Measurements from ENCODE around the gene PGRMC2. TPM values are rescaled to one million over a fixed set of nuclear protein-coding genes. Genes with fewer than 3 reads are reported as not detected.
A peak's percentile ranks its signal among the peaks of the same experiment; 100 is the strongest.

PGRMC2 gene
- total and polyA plus RNA-seq, 2 of the 8 experiments (the other 6 are each of a cell fraction or from before 2014, with no cell fraction given): 9.5 to 85.3 TPM

- WGBS, 2 experiments (ENCODE audit: extremely low coverage in 1 of 2, insufficient coverage in 1 of 2, insufficient read length in 1 of 2, insufficient replicate concordance in 2 of 2, low coverage in 1 of 2, low lambda C conversion rate in 2 of 2, missing lambda C conversion rate in 1 of 2): 88% methylated on average over 1 of the region's 1 CpG; no CpG with 5 or more reads in 1 of the 2 experiments
- Histone ChIP-seq H2BK5ac (ENCODE audit: low read depth, low read length) (no peak overlapping the region), H3K27ac (ENCODE audit: low read depth, low read length) (no peak overlapping the region), H3K4me1 (replicated peaks in 1 of 4; ENCODE audit: control insufficient read depth in 3 of 4, insufficient read depth in 4 of 4, low read length in 3 of 4) (peaks cover 0 to 4% (median 2%) of the 10 kb centered on the region in 4 experiments; a peak in 2 of 7 replicates), H4K8ac (ENCODE audit: extremely low read depth, insufficient read depth, low read length) (no peak overlapping the region), H3K4me3 (ENCODE audit: extremely low read depth in 1 of 4, insufficient read depth in 2 of 4, low read depth in 3 of 4, low read length in 4 of 4) (no peak overlapping the region), H2BK20ac (ENCODE audit: low read length) (0 out of 2 replicates have a peak overlapping the region, but pooled peaks have one; percentile 22), H4K5ac (ENCODE audit: insufficient read length, low read depth, low read length) (no peak overlapping the region), H3K9me3 (ENCODE audit: insufficient read depth in 2 of 2, low read depth in 1 of 2, low read length in 1 of 2) (no peaks in the 10 kb centered on the region), H3K56ac (replicated peaks; ENCODE audit: insufficient read length, low read depth, low read length) (no peak overlapping the region), H4K91ac (replicated peaks; ENCODE audit: insufficient read length, low read length) (no peak overlapping the region), H3K79me2 (ENCODE audit: control insufficient read depth in 1 of 2, insufficient read depth in 2 of 2, low read length in 2 of 2) (no peaks in the 10 kb centered on the region), H3K23ac (ENCODE audit: insufficient read length) (no peak overlapping the region), H3K9ac (replicated peaks in 1 of 4; ENCODE audit: extremely low read depth in 1 of 4, low read depth in 3 of 4, low read length in 3 of 4) (no peak overlapping the region), H3K79me1 (ENCODE audit: low read depth, low read length) (no peaks in the 10 kb centered on the region), H2BK12ac (ENCODE audit: low read depth, low read length) (no peak overlapping the region), H2AK5ac (ENCODE audit: low read depth, low read length) (no peak overlapping the region), H3K18ac (ENCODE audit: extremely low read depth, low read length) (no peak overlapping the region), H2AFZ (ENCODE audit: low read length) (no peak overlapping the region), H3K27me3 (replicated peaks in 1 of 4; ENCODE audit: control insufficient read depth in 3 of 4, extremely low read depth in 1 of 4, insufficient read depth in 3 of 4, low read length in 3 of 4) (no peaks in the 10 kb centered on the region), H3K4ac (replicated peaks; ENCODE audit: insufficient read length, low read depth, low read length) (no peak overlapping the region), H3K36me3 (ENCODE audit: control insufficient read depth in 2 of 4, insufficient read depth in 4 of 4, low read length in 3 of 4) (no peaks in the 10 kb centered on the region), H3K23me2 (ENCODE audit: low read depth, low read length) (no peaks in the 10 kb centered on the region), H3K4me2 (ENCODE audit: insufficient read depth in 1 of 2, low read depth in 2 of 2, low read length in 2 of 2) (no peak overlapping the region), H4K20me1 (replicated peaks in 1 of 2; ENCODE audit: control insufficient read depth in 1 of 2, insufficient read depth in 2 of 2, low read length in 2 of 2) (no peaks in the 10 kb centered on the region), H2BK120ac (replicated peaks; ENCODE audit: low read depth, low read length) (no peak overlapping the region), H2BK15ac (ENCODE audit: low read length) (no peak overlapping the region), H3K14ac (ENCODE audit: insufficient read length) (no peak overlapping the region)
- CTCF ChIA-PET (ENCODE audit: partially characterized antibody): no interaction called here
- no peak for TF ChIP-seq ASH2L (IDR thresholded peaks at IDR 0.05; ENCODE audit: low read length)
- TF ChIP-seq ATF3 (IDR thresholded peaks at IDR 0.05; ENCODE audit: insufficient read depth, low read depth, low read length): no peak
- no peak for TF ChIP-seq RAD21 (IDR thresholded peaks at IDR 0.05 in 1 of 2, conservative IDR thresholded peaks at IDR 0.05 in 1 of 2; ENCODE audit: low read depth in 2 of 2, low read length in 2 of 2)
- TF ChIP-seq RFX5 (IDR thresholded peaks at IDR 0.05; ENCODE audit: borderline replicate concordance, low read depth, low read length): no peak
- TF ChIP-seq CHD2 (IDR thresholded peaks at IDR 0.05; ENCODE audit: low read length): no peak
- no peak for TF ChIP-seq E2F6 (IDR thresholded peaks at IDR 0.05)
- no peak for DNase-seq (ENCODE audit: low read depth in 1 of 2, low spot score in 2 of 2)
- no peak for FAIRE-seq
- POLR2A ChIA-PET (ENCODE audit: partially characterized antibody): no interaction called here
These were observed 19.5 kb upstream of the PGRMC2 start for GRCh38 chr4:128307123-128307571.
